Psoas muscle (tissue), 8 donors: ENCODE data around the gene ARHGAP15. TPM values are rescaled to one million over a fixed set of nuclear protein-coding genes. Genes with fewer than 3 reads are reported as not detected.

ENCODE experiments used
- ATAC-seq, 4 donors: fragments of 200-7000 bp; cut with Tn5 transposase; one replicate each; pipeline ENCODE4 v1.9.1; 2020; ENCODE audit warnings: moderate library complexity in 3 of 4, mild to moderate bottlenecking in 2 of 4
- DNase-seq, 2 donors: peaks; one replicate each; pipeline ENCODE4 v3.0.0-alpha.2; 2020
- H3K27ac ChIP-seq: fragments of 200-600 bp; one replicate; pipeline ENCODE4 v1.8.0; 2022
- H3K27me3 ChIP-seq, 3 donors: fragments of 200-600 bp in 1 of 3; one replicate each; pipeline versions ENCODE4 v1.6.1 to v1.8.0; 2013 to 2022; ENCODE audit warnings: low read length in 2 of 3, mild to moderate bottlenecking in 2 of 3, moderate library complexity in 1 of 3; ENCODE audit not compliant: insufficient read depth in 3 of 3
- H3K36me3 ChIP-seq, 2 donors: fragments of 200-600 bp in 1 of 2; one replicate each; pipeline versions ENCODE4 v1.6.1 to v1.8.0; 2013 to 2022; ENCODE audit warnings: low read depth in 1 of 2, mild to moderate bottlenecking in 1 of 2, moderate library complexity in 1 of 2; ENCODE audit not compliant: insufficient read depth in 1 of 2
- H3K4me1 ChIP-seq: fragments of 200-600 bp; one replicate; pipeline ENCODE4 v1.8.0; 2022
- H3K4me3 ChIP-seq: fragments of 200-600 bp; one replicate; pipeline ENCODE4 v1.8.0; 2022; ENCODE audit warnings: mild to moderate bottlenecking
- H3K9me3 ChIP-seq: fragments of 200-600 bp; one replicate; pipeline ENCODE4 v1.8.0; 2022
- WGBS, 3 donors: extraction: QIAGEN DNeasy Blood & Tissue Kit; methylation state at CpG; one replicate each; pipeline versions ENCODE4 v1.1.6 to v1.1.7; 2013; 5-methylcytosine and 5-hydroxymethylcytosine counted together
- intact Hi-C, 2 donors: fragments of 100-400 bp; cut with DNase I; formaldehyde crosslinking; loops; one replicate each; pipeline versions ENCODE4 v1.11.0 to v1.14.2; 2022
- polyA plus RNA-seq, 3 donors: library from polyadenylated mRNA; stranded (reverse); fragments of 200-250 nt; gene quantifications; one replicate each; pipeline ENCODE4 v1.2.3, GENCODE V29; 2013
- total RNA-seq, 4 donors: library from RNA; stranded (reverse); fragmentation: NEBNext Ultra II Directional in 2 of 4; extraction: Animal tissue kit (Norgen Biotek cat#: 25700) in 2 of 4; gene quantifications; one replicate each; pipeline versions ENCODE4 v1.2.1 to v1.2.4, GENCODE V29; 2021 to 2023
- TF ChIP-seq, protein P1 (sequence below): fragments of 200-600 bp; IDR thresholded peaks from one replicate; pipeline ENCODE4 v1.8.0; 2022; ENCODE audit warnings: antibody characterized with exemption
- donor health status: healthy with polysubstance abuse.
- donor health status: DM: no; HTN: no; CAD: no; lungs with moderate emphysema.
- donor health status: Bipolar disorder and iron deficiency.
- donor health status: healthy.
- donor health status: DM: yes; HTN: yes; CAD: no.
- donor health status: DM: no; HTN: no; CAD: no.
- donor health status: DM: no; HTN: no; CAD: no.
- donor health status: DM: yes; HTN: yes; CAD: no.

The ARHGAP15 gene
- total and polyA plus RNA-seq, 7 donors, result 0.49 to 3.1 (median 0.95) TPM

DNA sequence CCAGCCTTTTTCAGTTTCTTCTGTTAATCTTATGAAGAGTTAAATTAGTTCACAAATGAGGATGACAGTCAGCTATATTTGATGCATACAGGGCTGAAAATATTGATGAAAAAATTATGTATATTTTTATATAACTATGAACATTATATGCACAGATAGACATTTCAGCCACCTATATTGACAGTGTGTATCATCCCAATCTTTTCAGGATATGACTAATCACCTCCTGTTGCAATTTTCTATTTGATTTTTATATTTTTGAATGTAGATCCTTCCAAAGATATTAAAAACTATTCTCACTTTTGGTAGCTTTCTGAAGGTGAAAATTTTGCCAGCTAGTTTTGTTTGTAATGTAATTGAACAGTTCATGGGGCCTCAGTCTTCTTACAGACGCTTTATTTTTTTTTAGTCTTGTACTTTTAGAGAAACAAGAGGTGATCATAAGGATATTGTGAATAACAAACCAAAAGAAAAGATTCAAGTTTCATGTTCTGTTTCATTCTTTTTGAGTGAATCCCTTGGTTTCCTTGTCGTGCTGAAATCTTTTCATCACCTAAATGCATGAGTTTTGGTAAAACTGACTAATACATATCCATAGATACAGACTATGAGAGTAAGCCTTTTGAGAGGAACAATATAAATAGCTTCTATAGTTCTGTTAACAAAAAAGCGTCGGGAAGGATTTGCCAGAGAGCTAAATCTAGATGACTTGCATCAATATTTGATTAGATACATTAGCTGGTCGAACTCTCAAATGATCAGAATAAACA, 123.1 kb downstream of the ARHGAP15 start:
- ATAC-seq (no peak), DNase-seq (no peak)
- Histone ChIP-seq H3K36me3 (no peaks in the 10 kb centered on the region), H3K9me3 (no peaks in the 10 kb centered on the region), H3K27me3 (no peaks in the 10 kb centered on the region), H3K4me1 (no peaks in the 10 kb centered on the region), H3K4me3 (no peak overlapping the region), H3K27ac (no peak overlapping the region)
- TF ChIP-seq, protein P1, sequence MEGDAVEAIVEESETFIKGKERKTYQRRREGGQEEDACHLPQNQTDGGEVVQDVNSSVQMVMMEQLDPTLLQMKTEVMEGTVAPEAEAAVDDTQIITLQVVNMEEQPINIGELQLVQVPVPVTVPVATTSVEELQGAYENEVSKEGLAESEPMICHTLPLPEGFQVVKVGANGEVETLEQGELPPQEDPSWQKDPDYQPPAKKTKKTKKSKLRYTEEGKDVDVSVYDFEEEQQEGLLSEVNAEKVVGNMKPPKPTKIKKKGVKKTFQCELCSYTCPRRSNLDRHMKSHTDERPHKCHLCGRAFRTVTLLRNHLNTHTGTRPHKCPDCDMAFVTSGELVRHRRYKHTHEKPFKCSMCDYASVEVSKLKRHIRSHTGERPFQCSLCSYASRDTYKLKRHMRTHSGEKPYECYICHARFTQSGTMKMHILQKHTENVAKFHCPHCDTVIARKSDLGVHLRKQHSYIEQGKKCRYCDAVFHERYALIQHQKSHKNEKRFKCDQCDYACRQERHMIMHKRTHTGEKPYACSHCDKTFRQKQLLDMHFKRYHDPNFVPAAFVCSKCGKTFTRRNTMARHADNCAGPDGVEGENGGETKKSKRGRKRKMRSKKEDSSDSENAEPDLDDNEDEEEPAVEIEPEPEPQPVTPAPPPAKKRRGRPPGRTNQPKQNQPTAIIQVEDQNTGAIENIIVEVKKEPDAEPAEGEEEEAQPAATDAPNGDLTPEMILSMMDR, result no peak
- intact Hi-C loops, result loop anchor here in 1 of 2 donors (10.0 kb wide), 2 partner anchors 88 to 218 kb away; no protein-coding TSS in a partner anchor
- WGBS, 3 donors, result 89 to 94% (median 91%) methylated on average over 5 of the region's 5 CpGs

GRCh38 chr2:143254110-143254509, 124.9 kb downstream of the ARHGAP15 start:
- no peaks in the 10 kb centered on the region for H3K27me3 ChIP-seq
- WGBS, 3 donors, result 69 to 77% (median 75%) methylated on average over 1 of the region's 1 CpG
- ATAC-seq (no peak), DNase-seq (no peak)
- H3K4me1 ChIP-seq, result no peaks in the 10 kb centered on the region
- intact Hi-C loops, result loop anchor here in 1 of 2 donors (10.0 kb wide), 2 partner anchors 89 to 219 kb away; no protein-coding TSS in a partner anchor
- H3K9me3 ChIP-seq, result no peaks in the 10 kb centered on the region
- no peak overlapping the region for H3K4me3 ChIP-seq
- no peak overlapping the region for H3K27ac ChIP-seq
- TF ChIP-seq, protein P1, result no peak
- H3K36me3 ChIP-seq, result no peaks in the 10 kb centered on the region

GRCh38 chr2:143255086-143255485, 125.9 kb downstream of the ARHGAP15 start:
- no peak overlapping the region for H3K27ac ChIP-seq
- intact Hi-C loops, result loop anchor here in 1 of 2 donors (5.0 to 10.0 kb wide), 3 partner anchors 90 to 220 kb away; no protein-coding TSS in a partner anchor
- 87 to 90% (median 90%) methylated on average over 3 of the region's 3 CpGs for WGBS, 3 donors
- H3K4me3 ChIP-seq, result no peak overlapping the region
- DNase-seq, result no peak
- TF ChIP-seq, protein P1, result no peak
- no peaks in the 10 kb centered on the region for H3K4me1 ChIP-seq
- no peak for ATAC-seq
- H3K9me3 ChIP-seq, result no peaks in the 10 kb centered on the region
- no peaks in the 10 kb centered on the region for H3K36me3 ChIP-seq
- no peaks in the 10 kb centered on the region for H3K27me3 ChIP-seq

DNA sequence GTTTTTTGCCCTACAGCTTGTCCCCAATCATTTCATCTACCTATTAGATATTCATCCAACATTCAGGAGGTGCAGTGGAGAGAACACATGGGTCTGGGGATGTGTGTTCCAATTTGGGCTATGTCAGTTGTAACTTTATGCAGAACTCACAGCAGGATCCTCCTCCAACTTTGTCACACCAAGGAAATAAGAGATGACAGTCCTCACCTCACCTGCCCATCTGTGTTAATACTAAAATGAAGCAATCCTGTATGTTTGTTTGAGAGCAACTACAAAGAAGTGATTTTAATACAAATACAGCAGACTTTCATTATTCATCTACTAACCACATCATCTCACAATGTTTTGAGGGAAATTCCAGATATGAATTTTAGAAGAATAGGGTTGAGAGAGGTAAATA, 126.7 kb downstream of the ARHGAP15 start:
- no peak for DNase-seq
- intact Hi-C loops, result loop anchor here in 1 of 2 donors (5.0 to 10.0 kb wide), 3 partner anchors 91 to 221 kb away; no protein-coding TSS in a partner anchor
- H3K27me3 ChIP-seq, result no peaks in the 10 kb centered on the region

More for the DNA sequence above, 126.7 kb downstream of the ARHGAP15 start:
- no peak overlapping the region for H3K4me3 ChIP-seq
- TF ChIP-seq, protein P1, result no peak
- no peaks in the 10 kb centered on the region for H3K9me3 ChIP-seq
- H3K4me1 ChIP-seq, result no peaks in the 10 kb centered on the region
- no peak overlapping the region for H3K27ac ChIP-seq
- no peak for ATAC-seq
- H3K36me3 ChIP-seq, result no peaks in the 10 kb centered on the region
